HG03439 (cell line): Measurements from ENCODE around the gene USP38.
"Not testable (repeated sequence)": the region's sequence is repeated elsewhere in the genome, so short reads cannot be mapped to it uniquely, and the experiment has no call there.

Experiments
- ATAC-seq: cut with Tn5 transposase; IDR thresholded peaks from one replicate; pipeline ENCODE4 v1.9.1; 2021; ENCODE audit warnings: mild to moderate bottlenecking, moderate library complexity; ENCODE audit not compliant: unreplicated experiment

The USP38 gene

GRCh38 chr4:143203577-143203976 is 18.9 kb downstream of the USP38 start:
- ATAC-seq = no peak

- no peak for ATAC-seq
Measured at GRCh38 chr4:143207555-143207954, 22.8 kb downstream of the USP38 start.

GRCh38 chr4:143212566-143212965 is 27.8 kb downstream of the USP38 start:
- ATAC-seq = no peak

- ATAC-seq = no peak
Measured at GRCh38 chr4:143215873-143216272, 31.2 kb downstream of the USP38 start.

GRCh38 chr4:143224255-143224654 is 39.5 kb downstream of the USP38 start:
- no peak for ATAC-seq

GRCh38 chr4:143225167-143225566 is 40.5 kb downstream of the USP38 start:
- ATAC-seq = no peak

GRCh38 chr4:143230683-143231082 is 46.0 kb downstream of the USP38 start:
- no peak for ATAC-seq

- no peak for ATAC-seq
Measured at GRCh38 chr4:143232277-143232676, 47.6 kb downstream of the USP38 start.

- no peak for ATAC-seq
Measured at GRCh38 chr4:143234153-143234552, 49.4 kb downstream of the USP38 start.

- ATAC-seq = not testable (repeated sequence)
Measured at GRCh38 chr4:143237195-143237594, 52.5 kb downstream of the USP38 start.

- no peak for ATAC-seq
Measured at GRCh38 chr4:143240939-143241679, 56.4 kb downstream of the USP38 start.

- no peak for ATAC-seq
Measured at GRCh38 chr4:143241892-143242291, 57.2 kb downstream of the USP38 start.

- no peak for ATAC-seq
Measured at GRCh38 chr4:143243041-143243440, 58.3 kb downstream of the USP38 start.

- no peak for ATAC-seq
Measured at GRCh38 chr4:143246977-143247376, 62.3 kb downstream of the USP38 start.

GRCh38 chr4:143247866-143248265 is 63.1 kb downstream of the USP38 start:
- ATAC-seq = no peak

- no peak for ATAC-seq
Measured at GRCh38 chr4:143248827-143249226, 64.1 kb downstream of the USP38 start.

GRCh38 chr4:143250617-143251016 is 65.9 kb downstream of the USP38 start:
- ATAC-seq = no peak

GRCh38 chr4:143251348-143251747 is 66.6 kb downstream of the USP38 start:
- ATAC-seq = no peak

- no peak for ATAC-seq
Measured at GRCh38 chr4:143251779-143252178, 67.1 kb downstream of the USP38 start.

- ATAC-seq = no peak
Measured at GRCh38 chr4:143252478-143252877, 67.8 kb downstream of the USP38 start.

- ATAC-seq = no peak
Measured at GRCh38 chr4:143253166-143253565, 68.4 kb downstream of the USP38 start.

GRCh38 chr4:143254491-143255226 is 69.9 kb downstream of the USP38 start:
- no peak for ATAC-seq
